HCT116 (cell line): ENCODE results near the gene CD109. TPM values are rescaled to one million over a fixed set of nuclear protein-coding genes. Genes with fewer than 3 reads are reported as not detected.

Experiments
- ATAC-seq: fragments of 200-7000 bp; cut with Tn5 transposase; 2 replicates; pipeline ENCODE4 v1.9.1; 2020; ENCODE audit warnings: mild to moderate bottlenecking, moderate library complexity
- BruUV-seq: library from RNA; stranded (reverse); fragments of 400-500 nt; replicated peaks from 2 replicates; lab custom pipeline; 2021; lab: Mats Ljungman, UMichigan
- CTCF ChIA-PET: fragments of 300-600 bp; sonication (Branson Sonifier 250); formaldehyde crosslinking; loops from one replicate; lab custom pipeline; 2021; ENCODE audit warnings: antibody characterized with exemption; lab: Charles Lee
- POLR2A ChIA-PET: fragments of 300-600, 350-600 bp; sonication (Branson Sonifier 250); formaldehyde crosslinking; loops from one replicate; lab custom pipeline; 2021; ENCODE audit warnings: antibody characterized with exemption; lab: Charles Lee
- RAD21 ChIA-PET, 2 experiments: fragments of 300-600 bp; sonication (Branson Sonifier 250); formaldehyde crosslinking; loops; one replicate each; lab custom pipeline; 2023; ENCODE audit warnings: low total read pairs in 2 of 2; ENCODE audit not compliant: uncharacterized antibody in 2 of 2, unreplicated experiment in 2 of 2, low non-redundant PET in 1 of 2; lab: Charles Lee
- DNase-seq: peaks from one replicate; pipeline ENCODE4 v3.0.0-alpha.2; 2010; ENCODE audit warnings: low read depth, low spot score
- H2AFZ ChIP-seq: fragments of 200-600 bp; shearing (Covaris generic), sonication (generic); 2 replicates; pipeline ENCODE4 v1.6.1; 2017; ENCODE audit warnings: low read depth, mixed run types, mixed read lengths, antibody characterized with exemption, low read length; ENCODE audit not compliant: poor library complexity, severe bottlenecking
- H3K27ac ChIP-seq: 2 replicates; pipeline ENCODE4 v1.5.1; 2012; ENCODE audit warnings: low read depth, low read length
- H3K27me3 ChIP-seq: fragments of 200-600 bp; sonication (generic); 2 replicates; pipeline ENCODE4 v1.6.1; 2016; ENCODE audit warnings: mixed run types, low read length, mixed read lengths; ENCODE audit not compliant: insufficient read depth
- H3K36me3 ChIP-seq, 2 experiments: fragments of 200-500 bp in 1 of 2; fragments of 200-600 bp in 1 of 2; sonication (Bioruptor generic) in 1 of 2; sonication (generic) in 1 of 2; 2 replicates each; pipeline versions ENCODE4 v1.5.1 to v1.6.1; 2014 to 2016; ENCODE audit warnings: low read length in 2 of 2, inconsistent platforms in 1 of 2, mixed read lengths in 1 of 2, mixed run types in 1 of 2; ENCODE audit not compliant: insufficient read depth in 2 of 2, control insufficient read depth in 1 of 2
- H3K4me1 ChIP-seq, 2 experiments: fragments of 200-600 bp in 1 of 2; sonication (generic) in 1 of 2; 2 replicates each; pipeline versions ENCODE4 v1.5.1 to v1.6.1; 2012 to 2017; ENCODE audit warnings: low read length in 2 of 2, inconsistent platforms in 1 of 2, mild to moderate bottlenecking in 1 of 2, mixed read lengths in 1 of 2, mixed run types in 1 of 2, moderate library complexity in 1 of 2; ENCODE audit not compliant: insufficient read depth in 2 of 2, control insufficient read depth in 1 of 2
- H3K4me2 ChIP-seq: fragments of 200-600 bp; sonication (generic); 2 replicates; pipeline ENCODE4 v1.6.1; 2017; ENCODE audit warnings: mixed run types, low read length, mixed read lengths
- H3K4me3 ChIP-seq, 2 experiments: fragments of 200-600 bp in 1 of 2; sonication (generic) in 1 of 2; replicated peaks in 1 of 2; 2 replicates each; pipeline ENCODE4 v1.5.1; 2011 to 2016; ENCODE audit warnings: low read length in 2 of 2, control low read depth in 1 of 2, low read depth in 1 of 2, mild to moderate bottlenecking in 1 of 2, mixed read lengths in 1 of 2, mixed run types in 1 of 2
- H3K79me2 ChIP-seq: fragments of 200-600 bp; sonication (generic); 2 replicates; pipeline ENCODE4 v1.6.1; 2017; ENCODE audit warnings: mild to moderate bottlenecking, mixed run types, low read length, moderate library complexity, mixed read lengths; ENCODE audit not compliant: insufficient read depth
- H3K9ac ChIP-seq: fragments of 200-600 bp; sonication (generic); 2 replicates; pipeline ENCODE4 v1.6.1; 2016; ENCODE audit warnings: low read length, mixed read lengths
- H3K9me2 ChIP-seq: fragments of 200-600 bp; sonication (generic), shearing (Covaris generic); 2 replicates; pipeline ENCODE4 v1.6.1; 2017; ENCODE audit warnings: mixed run types, mild to moderate bottlenecking, moderate library complexity; ENCODE audit not compliant: insufficient read depth
- H3K9me3 ChIP-seq, 2 experiments: fragments of 200-500 bp in 1 of 2; fragments of 200-600 bp in 1 of 2; sonication (Bioruptor generic) in 1 of 2; sonication (generic) in 1 of 2; 2 replicates each; pipeline ENCODE4 v1.6.1; 2014 to 2017; ENCODE audit warnings: low read length in 2 of 2, mixed read lengths in 2 of 2, inconsistent platforms in 1 of 2, low read depth in 1 of 2, mild to moderate bottlenecking in 1 of 2, mixed run types in 1 of 2, moderate library complexity in 1 of 2; ENCODE audit not compliant: control insufficient read depth in 1 of 2, insufficient read depth in 1 of 2
- H4K20me1 ChIP-seq: fragments of 200-600 bp; sonication (generic), shearing (Covaris generic); 2 replicates; pipeline ENCODE4 v1.6.1; 2017; ENCODE audit warnings: mixed run types, mild to moderate bottlenecking, moderate library complexity; ENCODE audit not compliant: insufficient read depth
- ATF3 ChIP-seq: IDR thresholded peaks from 2 replicates; pipeline ENCODE4 v1.6.1; 2012
- CBX3 ChIP-seq: IDR thresholded peaks from 2 replicates; pipeline ENCODE4 v1.6.1; 2012; ENCODE audit warnings: low read depth
- CEBPB ChIP-seq: IDR thresholded peaks from 2 replicates; pipeline ENCODE4 v1.6.1; 2012; ENCODE audit warnings: low read depth
- EGR1 ChIP-seq: IDR thresholded peaks from 2 replicates; pipeline ENCODE4 v1.6.1; 2012; ENCODE audit warnings: low read depth
- ELF1 ChIP-seq: IDR thresholded peaks from 2 replicates; pipeline ENCODE4 v1.6.1; 2012; ENCODE audit warnings: low read depth, borderline replicate concordance
- EZH2 ChIP-seq: fragments of 200-600 bp; sonication (generic); IDR thresholded peaks from 2 replicates; pipeline ENCODE4 v1.6.1; 2017; ENCODE audit warnings: antibody characterized with exemption, mixed run types
- FOSL1 ChIP-seq: IDR thresholded peaks from 2 replicates; pipeline ENCODE4 v1.6.1; 2012; ENCODE audit warnings: low read depth
- JUND ChIP-seq: IDR thresholded peaks from 2 replicates; pipeline ENCODE4 v1.6.1; 2012
- MAX ChIP-seq: IDR thresholded peaks from 2 replicates; pipeline ENCODE4 v1.6.1; 2012
- POLR2A ChIP-seq: IDR thresholded peaks from 2 replicates; pipeline ENCODE4 v1.7.0; 2011; ENCODE audit warnings: borderline replicate concordance; ENCODE audit not compliant: insufficient read depth, insufficient read length; ENCODE audit errors: extremely low read depth
- RAD21 ChIP-seq: IDR thresholded peaks from 2 replicates; pipeline ENCODE4 v1.6.1; 2012; ENCODE audit warnings: low read depth, mild to moderate bottlenecking
- REST ChIP-seq: IDR thresholded peaks from 2 replicates; pipeline ENCODE4 v1.6.1; 2012; ENCODE audit warnings: low read depth
- SIN3A ChIP-seq: IDR thresholded peaks from 2 replicates; pipeline ENCODE4 v1.6.1; 2012; ENCODE audit warnings: low read depth
- SRF ChIP-seq: IDR thresholded peaks from 2 replicates; pipeline ENCODE4 v1.6.1; 2012; ENCODE audit warnings: low read depth
- ZBTB33 ChIP-seq: IDR thresholded peaks from 2 replicates; pipeline ENCODE4 v1.6.1; 2011; ENCODE audit warnings: mild to moderate bottlenecking, low read length, moderate library complexity; ENCODE audit not compliant: insufficient replicate concordance; ENCODE audit errors: extremely low read depth
- ZNF274 ChIP-seq: fragments of 200-500 bp; sonication (Bioruptor generic); IDR thresholded peaks from 2 replicates; pipeline ENCODE4 v1.6.1; 2014; ENCODE audit warnings: mild to moderate bottlenecking, low read depth, low read length, inconsistent platforms
- intact Hi-C: fragments of 100-400 bp; cut with micrococcal nuclease; formaldehyde crosslinking; loops from 2 replicates; pipeline ENCODE4 v1.10.0; 2022
- total RNA-seq: library from RNA; stranded (reverse); gene quantifications from one replicate; pipeline ENCODE4 v1.2.1, GENCODE V29; 2021; ENCODE audit not compliant: unreplicated experiment

The CD109 gene
- total RNA-seq, 1 experiment from 2014 or later = 42.1 TPM

GRCh38 chr6:73792738-73793137 is 96.7 kb downstream of the CD109 start:
- no peaks in the 10 kb centered on the region for H3K9me3 ChIP-seq
- no peak overlapping the region for H3K4me3 ChIP-seq
- no peaks in the 10 kb centered on the region for H4K20me1 ChIP-seq
- no TSS peak for BruUV-seq
- no peak overlapping the region for H3K4me2 ChIP-seq
- no peak for ATAC-seq
- no peak for TF ChIP-seq SIN3A
- TF ChIP-seq, all 23 proteins: peak for 0
- DNase-seq = no peak
- H3K9ac ChIP-seq = no peak overlapping the region
- H3K27ac ChIP-seq = no peak overlapping the region
- no peaks in the 10 kb centered on the region for H3K4me1 ChIP-seq
- no peaks in the 10 kb centered on the region for H3K79me2 ChIP-seq
- ChIA-PET POLR2A (no interaction called here), CTCF (no interaction called here), RAD21 (no interaction called here)
- no peaks in the 10 kb centered on the region for H3K9me2 ChIP-seq
- intact Hi-C loops = no loop called here
- H3K27me3 ChIP-seq = no peaks in the 10 kb centered on the region
- no peak overlapping the region for H2AFZ ChIP-seq
- no peaks in the 10 kb centered on the region for H3K36me3 ChIP-seq

- Histone ChIP-seq H3K36me3 (no peaks in the 10 kb centered on the region), H3K27ac (no peak overlapping the region), H2AFZ (no peak overlapping the region), H3K4me1 (no peaks in the 10 kb centered on the region), H3K9me3 (no peaks in the 10 kb centered on the region), H3K79me2 (no peaks in the 10 kb centered on the region), H3K9ac (no peak overlapping the region), H3K9me2 (no peaks in the 10 kb centered on the region), H4K20me1 (no peaks in the 10 kb centered on the region), H3K4me3 (no peak overlapping the region), H3K27me3 (no peaks in the 10 kb centered on the region), H3K4me2 (no peak overlapping the region)
- ChIA-PET POLR2A (no interaction called here), CTCF (interaction anchor here (1.3 kb wide), 1 partner anchor 64 kb away, joined by 3 read pairs; no protein-coding TSS in a partner anchor), RAD21 (no interaction called here)
- BruUV-seq = no TSS peak
- DNase-seq = no peak
- intact Hi-C loops = no loop called here
- no peak for TF ChIP-seq CBX3
- no peak for TF ChIP-seq ZNF274
- no peak for TF ChIP-seq JUND
- TF ChIP-seq EGR1 = no peak
- no peak for TF ChIP-seq SIN3A
- TF ChIP-seq RAD21 = no peak
- TF ChIP-seq REST = no peak
- TF ChIP-seq ZBTB33 = no peak
- TF ChIP-seq ATF3 = no peak
- no peak for TF ChIP-seq SRF
- no peak for TF ChIP-seq FOSL1
- TF ChIP-seq MAX = no peak
- no peak for TF ChIP-seq POLR2A
- TF ChIP-seq ELF1 = no peak
- no peak for TF ChIP-seq CEBPB
- no peak for TF ChIP-seq EZH2
- no peak for ATAC-seq
Measured at GRCh38 chr6:73796881-73797280, 100.9 kb downstream of the CD109 start.
